Urothelium cell line (cell line): ENCODE measurements around the gene SPINT4.
"Not testable (repeated sequence)": the region's sequence is repeated elsewhere in the genome, so short reads cannot be mapped to it uniquely, and the experiment has no call there.

Experiments
- DNase-seq: peaks from one replicate; pipeline ENCODE4 v3.0.0; 2011; ENCODE audit warnings: low spot score, mixed read lengths
- FAIRE-seq: peaks from 2 replicates; lab custom pipeline; 2011; peaks lifted over from hg19 to GRCh38; lab: Jason Lieb, UNC

Gene SPINT4

GRCh38 chr20:45722047-45722446 is at the start of gene SPINT4:
SPINT4 (plus strand) TSS chr20:45722347; CDS start chr20:45722368, 21 bp downstream.
- FAIRE-seq (no peak), DNase-seq (no peak)

GRCh38 chr20:45672765-45673164 is 49.4 kb upstream of the SPINT4 start:
- DNase-seq (no peak), FAIRE-seq (no peak)

GRCh38 chr20:45679650-45680049 is 42.5 kb upstream of the SPINT4 start:
- DNase-seq (no peak), FAIRE-seq (no peak)

- FAIRE-seq (no peak), DNase-seq (peak; percentile 32)
These were observed 36.3 kb upstream of the SPINT4 start for GRCh38 chr20:45685896-45686295.

GRCh38 chr20:45693346-45693745 is 28.8 kb upstream of the SPINT4 start:
- FAIRE-seq, DNase-seq: not testable (repeated sequence)

GRCh38 chr20:45695496-45695895 is 26.7 kb upstream of the SPINT4 start:
- DNase-seq (no peak), FAIRE-seq (no peak)

GRCh38 chr20:45701104-45701503 is 21.0 kb upstream of the SPINT4 start:
- no peak for DNase-seq
- no peak for FAIRE-seq

GRCh38 chr20:45701873-45702272 is 20.3 kb upstream of the SPINT4 start, which contains the start of gene WFDC13:
WFDC13 (plus strand) TSS chr20:45702038; CDS start chr20:45702124, 86 bp downstream.
- DNase-seq (no peak), FAIRE-seq (no peak)

GRCh38 chr20:45704969-45705637 is 17.0 kb upstream of the SPINT4 start, which contains the start of gene WFDC10B:
WFDC10B (minus strand) TSS chr20:45705019; CDS start chr20:45685992, 19,027 bp downstream.
- DNase-seq (no peak), FAIRE-seq (no peak)

GRCh38 chr20:45716141-45716688 is 5.9 kb upstream of the SPINT4 start:
- FAIRE-seq, DNase-seq: not testable (repeated sequence)

GRCh38 chr20:45725134-45725533 is 3.0 kb downstream of the SPINT4 start:
- peak; percentile 35 for FAIRE-seq
- DNase-seq, result no peak

GRCh38 chr20:45727044-45727443 is 4.9 kb downstream of the SPINT4 start:
- no peak for FAIRE-seq
- DNase-seq, result no peak

- FAIRE-seq (no peak), DNase-seq (no peak)
These were observed 10.1 kb downstream of the SPINT4 start for GRCh38 chr20:45732199-45732598.

GRCh38 chr20:45735552-45735951 is 13.4 kb downstream of the SPINT4 start:
- FAIRE-seq (no peak), DNase-seq (no peak)

- FAIRE-seq (no peak), DNase-seq (no peak)
These were observed 13.8 kb downstream of the SPINT4 start for GRCh38 chr20:45735988-45736387.

GRCh38 chr20:45742596-45742995 is 20.4 kb downstream of the SPINT4 start:
- DNase-seq (no peak), FAIRE-seq (no peak)

GRCh38 chr20:45745015-45745414 is 22.9 kb downstream of the SPINT4 start:
- peak; percentile 35 for FAIRE-seq
- no peak for DNase-seq

- FAIRE-seq, result no peak
- no peak for DNase-seq
These were observed 29.6 kb downstream of the SPINT4 start for GRCh38 chr20:45751721-45752120.

- no peak for FAIRE-seq
These were observed 30.6 kb downstream of the SPINT4 start for GRCh38 chr20:45752746-45753145.

GRCh38 chr20:45758096-45758495 is 35.9 kb downstream of the SPINT4 start:
- DNase-seq, result no peak
- no peak for FAIRE-seq

More at GRCh38 chr20:45752746-45753145, 30.6 kb downstream of the SPINT4 start:
- DNase-seq, result no peak

GRCh38 chr20:45759921-45760320 is 37.8 kb downstream of the SPINT4 start:
- not testable (repeated sequence) for DNase-seq, FAIRE-seq

GRCh38 chr20:45761966-45762365 is 39.8 kb downstream of the SPINT4 start:
- not testable (repeated sequence) for FAIRE-seq, DNase-seq
